Measurements from ENCODE around the gene CTNNA3.

The CTNNA3 gene

DNA sequence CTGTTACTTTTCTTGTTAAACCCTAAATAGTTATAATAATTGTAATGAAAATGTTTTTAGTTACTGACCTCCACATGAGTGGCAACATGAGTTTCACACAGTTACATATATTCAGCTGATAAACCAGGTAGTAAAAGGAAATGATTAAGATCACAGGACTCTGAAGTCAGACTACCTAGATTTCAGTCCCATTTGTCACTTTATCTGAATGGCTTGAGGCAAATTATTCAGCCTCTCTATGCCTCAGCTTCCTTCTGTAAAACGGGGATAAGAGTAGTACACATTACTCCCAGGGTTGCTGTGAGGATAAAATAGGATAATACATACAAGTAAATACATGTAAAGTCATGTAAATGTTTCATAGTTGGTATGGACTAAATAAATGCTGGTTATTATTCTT lies 1024.4 kb downstream of the CTNNA3 start:
- DNase-seq (ENCODE audit: low read depth), result no peak
- TF ChIP-seq, protein P1, sequence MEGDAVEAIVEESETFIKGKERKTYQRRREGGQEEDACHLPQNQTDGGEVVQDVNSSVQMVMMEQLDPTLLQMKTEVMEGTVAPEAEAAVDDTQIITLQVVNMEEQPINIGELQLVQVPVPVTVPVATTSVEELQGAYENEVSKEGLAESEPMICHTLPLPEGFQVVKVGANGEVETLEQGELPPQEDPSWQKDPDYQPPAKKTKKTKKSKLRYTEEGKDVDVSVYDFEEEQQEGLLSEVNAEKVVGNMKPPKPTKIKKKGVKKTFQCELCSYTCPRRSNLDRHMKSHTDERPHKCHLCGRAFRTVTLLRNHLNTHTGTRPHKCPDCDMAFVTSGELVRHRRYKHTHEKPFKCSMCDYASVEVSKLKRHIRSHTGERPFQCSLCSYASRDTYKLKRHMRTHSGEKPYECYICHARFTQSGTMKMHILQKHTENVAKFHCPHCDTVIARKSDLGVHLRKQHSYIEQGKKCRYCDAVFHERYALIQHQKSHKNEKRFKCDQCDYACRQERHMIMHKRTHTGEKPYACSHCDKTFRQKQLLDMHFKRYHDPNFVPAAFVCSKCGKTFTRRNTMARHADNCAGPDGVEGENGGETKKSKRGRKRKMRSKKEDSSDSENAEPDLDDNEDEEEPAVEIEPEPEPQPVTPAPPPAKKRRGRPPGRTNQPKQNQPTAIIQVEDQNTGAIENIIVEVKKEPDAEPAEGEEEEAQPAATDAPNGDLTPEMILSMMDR (conservative IDR thresholded peaks at IDR 0.05; ENCODE audit: low read depth, low read length), result no peak
- H3K4me3 ChIP-seq (ENCODE audit: low read length), result no peak overlapping the region

DNA sequence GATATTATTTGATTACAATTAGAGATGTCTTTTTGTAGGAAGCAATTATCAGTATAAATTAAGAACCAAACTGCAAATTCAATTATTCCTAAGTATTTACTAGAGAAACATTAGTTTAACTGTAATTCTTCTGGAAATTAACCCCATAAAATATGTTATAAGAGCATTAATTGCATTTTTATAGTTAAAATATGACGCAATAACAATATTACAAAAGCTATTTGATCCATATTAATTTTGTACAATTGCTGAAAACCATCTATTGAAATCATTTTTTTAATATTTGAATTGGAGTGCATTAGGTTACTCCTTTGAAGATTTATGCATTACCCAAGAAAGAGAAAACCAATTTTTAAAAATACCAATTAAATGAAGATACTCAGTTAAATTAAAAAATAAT lies 1024.9 kb downstream of the CTNNA3 start:
- H3K4me3 ChIP-seq (ENCODE audit: low read length), result no peak overlapping the region
- no peak for DNase-seq (ENCODE audit: low read depth)
- TF ChIP-seq, protein P1 (conservative IDR thresholded peaks at IDR 0.05; ENCODE audit: low read depth, low read length), result no peak

DNA sequence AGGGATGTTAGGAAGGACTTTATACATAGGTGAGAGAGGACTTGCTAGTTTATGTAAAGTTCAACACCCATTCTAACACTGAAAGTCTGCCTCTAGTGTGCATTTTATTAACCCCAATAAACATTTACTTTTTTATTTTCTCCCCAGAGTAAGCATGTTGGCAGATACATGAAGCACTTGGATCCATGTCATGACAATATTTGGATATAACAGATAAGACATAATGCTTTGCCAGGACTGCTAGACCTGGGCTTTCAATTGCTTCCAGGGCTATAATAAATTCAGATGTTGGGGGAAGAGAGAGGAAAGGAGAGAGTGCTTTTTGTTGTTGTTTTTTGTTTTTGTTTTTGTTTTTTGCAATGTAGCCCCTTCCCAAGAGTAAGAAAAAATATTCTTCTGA lies 1039.5 kb downstream of the CTNNA3 start:
- TF ChIP-seq, protein P1 (conservative IDR thresholded peaks at IDR 0.05; ENCODE audit: low read depth, low read length), result no peak
- H3K4me3 ChIP-seq (ENCODE audit: low read length), result no peak overlapping the region
- DNase-seq (ENCODE audit: low read depth), result no peak

DNA sequence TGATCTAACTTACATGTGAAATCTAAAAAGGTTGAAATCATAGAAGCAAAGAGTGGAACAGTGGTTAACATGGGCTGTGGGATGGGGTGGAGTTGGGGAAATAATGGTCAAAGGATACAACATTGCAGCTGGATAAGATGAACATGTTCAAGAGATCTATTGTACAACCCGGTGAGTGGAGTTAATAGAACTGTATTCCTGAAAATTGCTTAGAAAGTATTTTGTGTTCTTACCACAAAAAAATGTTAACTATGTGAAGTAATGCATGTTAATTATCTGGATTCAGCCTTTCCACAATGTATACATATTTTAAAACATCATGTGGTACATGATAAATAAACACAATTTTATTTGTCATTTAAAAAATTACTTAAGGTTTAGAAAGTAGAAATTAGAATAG lies 1041.1 kb downstream of the CTNNA3 start:
- no peak for DNase-seq (ENCODE audit: low read depth)
- TF ChIP-seq, protein P1 (conservative IDR thresholded peaks at IDR 0.05; ENCODE audit: low read depth, low read length), result no peak
- no peak overlapping the region for H3K4me3 ChIP-seq (ENCODE audit: low read length)

DNA sequence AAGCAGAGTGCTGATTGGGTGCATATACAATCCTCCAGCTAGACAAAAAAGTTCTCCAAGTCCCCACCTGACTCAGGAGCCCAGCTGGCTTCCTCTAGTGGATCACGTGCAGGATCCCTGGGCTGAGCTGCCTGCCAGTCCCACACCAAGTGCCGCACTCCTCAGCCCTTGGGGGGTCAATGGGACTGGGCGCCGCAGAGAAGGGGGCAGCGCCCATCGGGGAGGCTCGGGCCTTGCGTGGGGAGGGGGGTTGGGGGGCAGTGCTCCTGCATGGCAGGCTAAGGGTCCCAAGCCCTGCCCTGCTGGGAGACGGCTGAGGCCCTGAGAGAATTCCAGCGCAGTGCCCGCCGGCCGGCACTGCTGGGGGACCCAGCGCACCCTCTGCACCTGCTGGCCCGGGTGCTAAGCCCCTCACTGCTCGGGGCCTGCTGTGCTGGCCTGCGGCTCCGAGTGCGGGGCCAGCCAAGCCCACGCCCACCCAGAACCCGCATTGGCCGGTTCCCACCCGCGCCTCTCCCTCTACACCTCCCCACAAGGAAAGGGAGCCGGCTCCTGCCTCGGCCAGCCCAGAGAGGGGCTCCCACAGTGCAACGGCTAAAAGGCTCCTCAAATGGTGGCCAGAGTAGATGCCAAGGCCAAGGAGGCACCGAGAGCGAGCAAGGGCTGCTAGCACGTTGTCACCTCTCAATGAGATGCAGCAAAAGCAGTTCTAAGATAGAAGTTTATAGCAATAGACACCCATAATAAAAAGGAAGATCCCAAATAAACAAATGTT lies 1044.5 kb downstream of the CTNNA3 start:
- DNase-seq (ENCODE audit: low read depth), result no peak
- TF ChIP-seq, protein P1 (conservative IDR thresholded peaks at IDR 0.05; ENCODE audit: low read depth, low read length), result no peak
- H3K4me3 ChIP-seq (ENCODE audit: low read length), result no peak overlapping the region

DNA sequence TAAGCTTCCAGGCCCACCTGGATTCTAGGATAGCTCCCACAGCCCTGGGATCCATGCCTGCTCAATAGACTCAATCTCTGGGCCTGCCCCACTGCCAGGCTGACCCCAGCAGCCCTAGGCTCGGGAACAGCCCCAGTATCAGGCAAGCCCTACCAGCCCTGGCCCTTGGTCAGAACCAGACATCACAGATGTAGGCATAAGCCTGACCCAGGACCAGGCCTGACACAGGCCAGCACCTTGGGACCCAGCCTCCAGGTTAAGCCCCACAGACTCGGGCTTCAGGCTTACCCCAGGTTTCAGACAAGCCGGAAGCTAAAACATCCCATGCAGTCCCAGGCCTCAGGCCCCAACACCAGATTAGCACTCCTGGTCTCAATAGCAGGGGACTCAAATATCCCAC lies 1046.4 kb downstream of the CTNNA3 start:
- no peak overlapping the region for H3K4me3 ChIP-seq (ENCODE audit: low read length)
- TF ChIP-seq, protein P1 (conservative IDR thresholded peaks at IDR 0.05; ENCODE audit: low read depth, low read length), result no peak
- no peak for DNase-seq (ENCODE audit: low read depth)

DNA sequence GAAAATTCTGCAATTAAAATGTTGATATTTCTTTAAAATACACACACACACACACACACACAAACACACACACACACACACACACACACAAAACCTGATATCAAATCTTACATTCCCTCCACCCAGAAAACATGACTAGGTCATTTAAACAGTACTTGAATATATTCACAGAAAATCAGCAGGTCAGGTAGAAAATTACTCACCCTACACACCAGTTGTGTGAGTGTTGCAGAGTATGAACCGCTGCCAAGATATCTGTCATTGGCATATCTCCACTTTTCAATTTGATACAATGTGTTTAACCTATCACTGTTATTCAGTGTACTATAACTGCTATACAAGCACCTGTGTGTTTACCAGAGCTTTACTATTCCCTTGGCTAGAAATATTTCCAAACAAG lies 1053.8 kb downstream of the CTNNA3 start:
- no peak for DNase-seq (ENCODE audit: low read depth)
- TF ChIP-seq, protein P1 (conservative IDR thresholded peaks at IDR 0.05; ENCODE audit: low read depth, low read length), result no peak
- H3K4me3 ChIP-seq (ENCODE audit: low read length), result no peak overlapping the region

All from retinal pigment epithelial cell (primary cell).